HG02763 (cell line): ENCODE measurements around the gene WNT16.
A peak's percentile ranks its signal among the peaks of the same experiment; 100 is the strongest.

ENCODE experiments used
- ATAC-seq: cut with Tn5 transposase; IDR thresholded peaks from one replicate; pipeline ENCODE4 v1.9.1; 2021; ENCODE audit warnings: mild to moderate bottlenecking, moderate library complexity; ENCODE audit not compliant: unreplicated experiment

WNT16 gene

DNA sequence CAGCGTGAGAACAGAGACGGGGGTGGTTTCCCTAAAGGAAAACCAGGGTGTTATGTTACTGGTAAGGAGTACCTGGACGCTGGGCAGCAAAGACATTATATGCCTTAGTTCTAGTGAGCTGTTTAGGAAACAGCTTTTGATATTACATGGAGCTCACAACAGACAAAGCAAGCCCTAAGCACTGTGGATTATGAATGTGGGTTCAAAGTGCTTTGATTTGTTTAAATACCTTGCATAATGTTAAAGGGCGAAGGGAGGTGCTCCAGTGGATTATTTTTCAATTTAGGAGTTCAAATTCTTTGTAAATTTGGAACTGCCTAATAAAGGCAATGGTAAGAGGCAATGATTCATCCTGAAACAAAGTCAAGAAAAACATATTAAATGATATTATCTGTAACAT is 13.8 kb downstream of the WNT16 start:
- ATAC-seq, result no peak

DNA sequence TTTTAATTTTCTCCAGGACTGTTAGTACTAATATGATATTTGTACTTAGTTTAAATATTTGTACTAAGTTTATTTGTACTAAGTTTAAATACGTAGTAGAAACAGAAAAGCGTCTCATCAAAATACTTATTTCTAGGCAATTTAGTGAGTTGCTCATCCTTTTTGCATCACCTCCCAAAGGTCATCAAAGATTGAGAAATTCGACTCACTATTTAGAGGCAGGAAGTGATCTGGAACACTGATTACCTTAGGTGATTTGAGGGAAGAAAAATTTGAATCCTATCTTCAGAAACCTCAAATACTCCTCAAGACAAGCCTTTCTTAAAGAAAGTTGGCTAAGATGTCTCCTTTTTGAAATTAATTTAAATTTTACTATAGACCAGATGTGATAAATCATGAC is 14.5 kb downstream of the WNT16 start:
- ATAC-seq, result no peak

- ATAC-seq, result no peak
Observed at GRCh38 chr7:121344093-121344492, 15.3 kb downstream of the WNT16 start.

DNA sequence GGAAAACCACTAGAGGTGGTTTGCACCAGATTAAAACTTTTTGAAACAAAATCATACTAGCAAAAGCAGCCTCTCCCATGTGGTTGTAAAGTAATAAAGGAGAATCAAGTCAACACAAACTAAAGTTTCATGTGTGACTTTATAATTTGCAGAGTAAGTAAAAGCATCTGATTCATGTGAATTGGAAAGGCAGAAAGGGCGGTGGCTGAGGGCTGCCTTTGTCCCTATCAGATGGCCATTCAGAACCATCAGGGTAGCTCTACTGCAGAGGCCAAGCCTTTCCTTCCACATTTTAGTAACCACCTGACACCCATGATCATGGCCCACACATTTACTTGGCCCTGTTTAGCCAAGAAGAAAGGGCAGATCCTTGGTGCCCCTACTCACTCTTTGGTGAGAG is 15.7 kb downstream of the WNT16 start:
- ATAC-seq, result no peak

GRCh38 chr7:121351682-121352081 is 22.9 kb downstream of the WNT16 start:
- ATAC-seq, result no peak

DNA sequence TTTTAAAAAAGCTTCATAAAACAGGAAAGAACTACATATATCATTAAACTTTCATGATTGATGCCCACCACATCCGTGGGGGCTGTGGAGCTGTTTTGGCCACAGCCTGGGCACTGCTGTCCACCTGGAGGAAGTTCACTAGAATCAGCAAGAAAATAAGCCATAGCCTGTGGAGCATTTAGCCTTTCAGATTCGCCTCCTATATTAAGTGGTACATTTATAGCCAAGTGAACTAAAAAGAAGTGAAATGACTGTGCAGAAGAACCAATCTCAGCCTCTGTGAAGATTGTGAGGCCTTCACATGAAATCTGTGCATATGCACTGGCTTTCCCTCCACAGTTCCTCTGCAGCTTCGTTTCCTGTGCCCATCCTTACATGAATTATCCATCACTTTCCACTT is 23.5 kb downstream of the WNT16 start:
- ATAC-seq, result no peak

- no peak for ATAC-seq
Observed at GRCh38 chr7:121355574-121355973, 26.8 kb downstream of the WNT16 start.

- no peak for ATAC-seq
Observed at GRCh38 chr7:121360564-121360963, 31.8 kb downstream of the WNT16 start.

DNA sequence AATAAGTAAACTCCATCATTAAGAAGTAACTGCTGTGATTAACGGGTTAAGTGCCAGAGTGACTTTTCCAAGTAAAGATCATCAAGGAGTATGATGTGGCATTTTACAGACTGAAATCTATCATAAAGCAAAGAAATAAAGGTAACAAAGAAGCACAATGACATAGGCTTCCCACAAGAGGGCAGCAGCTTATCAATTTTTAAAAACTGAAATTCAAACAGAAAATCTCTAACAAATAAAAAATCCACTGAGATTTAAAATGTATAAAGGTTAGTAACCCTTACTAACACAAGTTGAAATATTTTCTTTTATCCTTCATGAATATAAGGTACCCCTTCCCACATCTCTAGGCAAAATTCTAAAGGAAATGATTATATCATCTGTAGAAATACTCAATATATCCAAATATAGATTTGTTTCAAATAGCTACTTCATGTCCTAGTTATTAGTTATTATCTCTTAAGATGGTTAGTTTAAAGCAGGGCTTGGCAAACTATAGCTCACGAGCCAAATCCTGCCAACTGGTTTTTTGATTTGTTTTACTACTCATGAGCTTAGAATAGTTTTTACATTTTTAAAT is 38.1 kb downstream of the WNT16 start:
- no peak for ATAC-seq

DNA sequence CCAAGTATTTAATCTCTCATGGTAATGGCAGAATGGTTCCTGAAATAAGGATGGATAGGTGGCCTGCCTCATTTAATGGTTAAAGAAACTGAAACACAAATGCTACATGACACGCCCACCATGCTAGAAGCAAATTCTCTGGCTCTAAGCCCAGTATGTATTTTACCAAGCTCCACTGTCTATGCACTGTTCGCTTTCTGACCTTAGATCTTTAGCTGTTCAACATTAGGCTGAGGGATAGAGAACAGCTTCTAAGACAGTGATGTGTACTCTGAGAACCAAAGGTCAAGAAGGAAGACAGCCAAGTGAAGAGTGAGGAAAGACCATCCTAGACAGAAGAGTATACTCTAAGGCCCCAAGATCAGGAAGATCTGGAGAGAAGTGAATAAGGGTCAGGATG is 40.7 kb downstream of the WNT16 start:
- peak; percentile 41 for ATAC-seq

GRCh38 chr7:121371367-121371766 is 42.6 kb downstream of the WNT16 start:
- ATAC-seq, result no peak

DNA sequence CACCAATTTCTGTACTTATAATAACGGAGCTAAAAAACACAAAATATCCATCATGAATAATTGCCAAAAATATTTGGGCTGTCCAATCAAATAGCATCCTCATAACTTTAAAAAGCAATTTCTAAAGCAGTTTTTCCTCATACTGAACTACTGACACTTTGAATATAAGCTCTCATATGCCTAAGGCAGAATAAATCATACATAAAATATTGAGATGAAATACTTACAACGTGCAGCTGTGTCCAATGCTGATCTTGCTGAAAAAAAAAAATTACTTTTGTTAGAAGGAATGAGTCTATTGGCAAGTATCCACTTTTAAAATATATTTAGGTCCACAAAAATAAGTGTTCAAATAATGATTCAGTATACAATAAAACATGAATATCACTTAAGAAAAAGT is 43.1 kb downstream of the WNT16 start:
- no peak for ATAC-seq

GRCh38 chr7:121372376-121373010 is 43.7 kb downstream of the WNT16 start:
- peak; percentile 85 for ATAC-seq

- no peak for ATAC-seq
Observed at GRCh38 chr7:121373177-121373576, 44.4 kb downstream of the WNT16 start.

GRCh38 chr7:121376979-121377378 is 48.2 kb downstream of the WNT16 start:
- ATAC-seq, result no peak

- no peak for ATAC-seq
Observed at GRCh38 chr7:121379930-121380329, 51.1 kb downstream of the WNT16 start.

DNA sequence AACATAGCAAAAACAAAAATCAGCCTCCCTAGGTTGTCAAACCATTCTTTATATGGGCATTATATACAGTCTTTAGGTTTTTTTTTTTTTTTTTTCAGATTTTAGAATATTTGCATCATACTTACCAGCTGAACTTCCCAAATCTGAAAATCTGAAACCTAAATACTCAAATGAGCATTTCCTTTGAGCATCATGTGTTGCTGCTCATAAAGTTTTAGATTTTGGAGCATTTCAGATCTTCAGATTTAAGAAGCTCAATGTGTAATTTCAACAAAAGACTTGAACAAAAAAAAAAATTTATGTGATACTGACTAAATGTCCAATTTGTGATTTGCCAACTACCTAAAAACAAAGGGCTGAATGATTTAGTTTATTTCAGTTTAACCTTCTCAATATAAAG is 53.7 kb downstream of the WNT16 start:
- no peak for ATAC-seq

DNA sequence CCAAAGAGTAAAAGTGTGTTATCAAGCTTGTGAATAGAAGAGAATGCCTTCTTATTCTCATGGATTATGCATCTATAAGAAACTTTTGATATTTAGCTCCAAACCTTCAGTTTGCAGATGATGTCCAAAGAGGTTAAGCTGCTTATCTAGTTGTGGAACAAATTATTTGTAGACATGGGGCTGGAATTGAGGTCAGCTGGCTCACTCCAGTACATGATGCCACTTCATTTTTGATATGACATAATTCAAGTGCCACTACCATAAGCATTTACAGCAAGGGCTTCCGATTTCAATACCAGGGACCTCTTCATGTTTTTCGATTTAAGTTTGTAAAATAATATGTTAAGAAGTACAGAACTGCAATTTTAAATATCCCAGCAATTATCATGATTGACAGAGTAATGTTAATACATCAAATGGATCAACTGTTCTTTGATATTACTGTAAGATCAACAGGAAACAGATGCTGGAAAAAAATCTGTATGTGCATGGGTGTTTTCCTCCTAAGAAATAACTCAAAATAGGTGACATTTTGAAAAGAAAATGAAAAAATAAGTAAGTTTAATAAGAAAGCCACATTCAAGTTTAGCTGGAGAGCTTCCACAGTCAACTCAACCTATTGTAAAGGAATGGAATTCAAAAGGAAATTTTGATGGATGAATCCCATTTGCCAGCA is 54.6 kb downstream of the WNT16 start:
- ATAC-seq, result no peak

- no peak for ATAC-seq
Observed at GRCh38 chr7:121384265-121384664, 55.5 kb downstream of the WNT16 start.

DNA sequence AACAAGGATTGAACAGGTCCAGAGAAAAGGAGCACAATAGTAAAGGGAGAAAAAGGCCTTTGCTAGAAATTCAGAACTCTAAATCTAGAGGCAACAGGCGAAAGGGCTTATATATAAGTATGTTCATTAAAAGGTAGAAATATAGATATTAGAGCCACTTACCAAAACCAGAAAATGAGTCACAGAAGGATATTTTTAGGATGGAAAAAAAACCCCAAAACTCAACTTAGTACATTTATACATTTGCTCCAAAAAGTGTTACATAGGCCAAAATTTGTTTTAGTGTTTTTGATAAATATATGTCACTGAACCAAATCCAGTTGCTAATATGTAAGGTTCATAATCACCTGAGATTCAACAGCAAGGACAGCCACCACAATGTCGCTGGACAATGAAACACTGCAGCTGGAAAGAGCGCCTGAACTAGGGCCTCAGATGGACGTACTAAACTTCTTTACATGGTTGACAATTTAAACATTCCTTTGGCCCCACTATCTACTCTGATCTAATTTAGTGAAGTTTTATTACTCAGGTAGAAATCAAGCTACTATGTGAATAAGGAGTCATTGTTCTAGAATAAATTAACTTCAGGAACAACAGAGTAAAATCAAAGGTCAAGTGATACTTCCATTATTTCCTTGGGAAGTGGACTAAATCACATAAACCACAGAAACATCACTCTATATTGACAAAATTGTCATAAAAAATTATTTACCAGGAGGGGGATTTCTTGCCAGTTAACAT is 56.4 kb downstream of the WNT16 start:
- no peak for ATAC-seq

DNA sequence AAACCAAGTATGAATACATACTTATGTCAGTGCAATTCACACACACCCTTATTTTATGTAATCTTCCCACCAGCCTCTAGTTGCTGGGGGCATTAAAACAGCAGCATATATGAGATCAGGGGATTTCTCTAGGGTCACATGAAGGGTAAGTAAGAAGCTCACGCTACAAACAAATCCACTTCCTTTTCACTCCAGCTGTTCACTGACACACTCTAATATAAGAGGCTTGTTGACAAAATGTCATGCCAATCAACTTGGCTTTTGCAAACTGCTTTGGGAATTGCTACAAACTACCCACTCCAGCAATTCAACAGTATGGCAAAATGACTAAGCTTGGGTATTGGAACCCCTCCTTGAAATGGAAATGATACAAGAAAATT is 57.0 kb downstream of the WNT16 start:
- ATAC-seq, result peak; percentile 95

GRCh38 chr7:121388950-121389349 is 60.1 kb downstream of the WNT16 start:
- ATAC-seq, result no peak
